Parathyroid adenoma (tissue), 2 donors: ENCODE data around the gene DNASE1L1.

Experiments used
- H2AFZ ChIP-seq: fragments of 300-600 bp; sonication (generic); one replicate; pipeline ENCODE4 v1.7.0; 2017; ENCODE audit warnings: antibody characterized with exemption, mild to moderate bottlenecking
- H3K27ac ChIP-seq: fragments of 300-600 bp; sonication (generic); one replicate; pipeline ENCODE4 v1.7.0; 2017
- H3K27me3 ChIP-seq: fragments of 300-600 bp; sonication (generic); one replicate; pipeline ENCODE4 v1.7.0; 2017; ENCODE audit warnings: low read length; ENCODE audit not compliant: control insufficient read depth, insufficient read depth
- H3K36me3 ChIP-seq: fragments of 300-600 bp; sonication (generic); one replicate; pipeline ENCODE4 v1.7.0; 2017; ENCODE audit warnings: low read length; ENCODE audit not compliant: control insufficient read depth, insufficient read depth
- H3K4me1 ChIP-seq: fragments of 300-600 bp; sonication (generic); one replicate; pipeline ENCODE4 v1.7.0; 2017; ENCODE audit warnings: control low read depth
- H3K4me2 ChIP-seq: fragments of 300-600 bp; sonication (generic); one replicate; pipeline ENCODE4 v1.7.0; 2017; ENCODE audit warnings: low read length
- H3K4me3 ChIP-seq: fragments of 300-600 bp; sonication (generic); one replicate; pipeline ENCODE4 v1.7.0; 2017; ENCODE audit warnings: low read depth, low read length
- H3K79me2 ChIP-seq: fragments of 300-600 bp; sonication (generic); one replicate; pipeline ENCODE4 v1.7.0; 2017; ENCODE audit warnings: control low read depth
- H3K9ac ChIP-seq: fragments of 300-600 bp; sonication (generic); one replicate; pipeline ENCODE4 v1.7.0; 2017; ENCODE audit warnings: mild to moderate bottlenecking
- H3K9me3 ChIP-seq: fragments of 300-600 bp; sonication (generic); one replicate; pipeline ENCODE4 v1.7.0; 2017; ENCODE audit warnings: low read length; ENCODE audit not compliant: control insufficient read depth
- TF ChIP-seq, protein P1 (sequence below): fragments of 300-600 bp; sonication (generic); IDR thresholded peaks from one replicate; pipeline ENCODE4 v1.7.0; 2017; ENCODE audit warnings: antibody characterized with exemption, mild to moderate bottlenecking
- donor health status: primary hyperparathyroidism.

DNASE1L1 gene

DNA sequence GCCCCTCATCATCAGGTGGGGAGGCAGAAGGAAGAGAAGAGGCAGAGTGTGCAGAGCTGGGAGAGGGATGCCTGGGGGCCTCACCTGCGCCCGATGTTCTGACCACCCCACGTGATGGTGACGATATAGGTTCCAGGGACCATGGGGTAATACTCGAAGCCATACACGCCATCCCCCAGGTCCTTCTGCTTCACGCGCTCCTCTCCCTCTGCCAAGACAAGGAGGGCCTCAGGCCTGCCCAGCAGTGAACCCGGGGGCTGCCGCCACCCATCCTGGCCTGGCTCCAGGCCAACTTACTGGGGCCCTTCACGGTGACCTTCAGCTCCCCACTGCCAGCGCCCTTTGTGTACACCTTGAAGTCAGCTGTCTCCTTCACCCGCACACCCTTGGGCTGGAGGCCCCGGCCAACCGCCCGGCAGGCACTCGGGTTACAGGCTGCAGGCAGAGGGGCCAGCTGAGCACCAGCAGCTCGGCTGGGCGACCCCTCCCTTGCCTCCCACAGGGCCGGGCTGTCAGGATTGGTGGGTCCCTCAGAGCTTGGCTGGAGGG lies 43.9 kb downstream of the DNASE1L1 start:
- TF ChIP-seq, protein P1, sequence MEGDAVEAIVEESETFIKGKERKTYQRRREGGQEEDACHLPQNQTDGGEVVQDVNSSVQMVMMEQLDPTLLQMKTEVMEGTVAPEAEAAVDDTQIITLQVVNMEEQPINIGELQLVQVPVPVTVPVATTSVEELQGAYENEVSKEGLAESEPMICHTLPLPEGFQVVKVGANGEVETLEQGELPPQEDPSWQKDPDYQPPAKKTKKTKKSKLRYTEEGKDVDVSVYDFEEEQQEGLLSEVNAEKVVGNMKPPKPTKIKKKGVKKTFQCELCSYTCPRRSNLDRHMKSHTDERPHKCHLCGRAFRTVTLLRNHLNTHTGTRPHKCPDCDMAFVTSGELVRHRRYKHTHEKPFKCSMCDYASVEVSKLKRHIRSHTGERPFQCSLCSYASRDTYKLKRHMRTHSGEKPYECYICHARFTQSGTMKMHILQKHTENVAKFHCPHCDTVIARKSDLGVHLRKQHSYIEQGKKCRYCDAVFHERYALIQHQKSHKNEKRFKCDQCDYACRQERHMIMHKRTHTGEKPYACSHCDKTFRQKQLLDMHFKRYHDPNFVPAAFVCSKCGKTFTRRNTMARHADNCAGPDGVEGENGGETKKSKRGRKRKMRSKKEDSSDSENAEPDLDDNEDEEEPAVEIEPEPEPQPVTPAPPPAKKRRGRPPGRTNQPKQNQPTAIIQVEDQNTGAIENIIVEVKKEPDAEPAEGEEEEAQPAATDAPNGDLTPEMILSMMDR = no peak
- Histone ChIP-seq H2AFZ (no peak overlapping the region), H3K9ac (no peak overlapping the region), H3K4me3 (no peak overlapping the region), H3K79me2 (no peaks in the 10 kb centered on the region), H3K27ac (no peak overlapping the region), H3K4me1 (no peaks in the 10 kb centered on the region), H3K9me3 (no peaks in the 10 kb centered on the region), H3K36me3 (no peaks in the 10 kb centered on the region), H3K27me3 (no peaks in the 10 kb centered on the region), H3K4me2 (no peak overlapping the region)

DNA sequence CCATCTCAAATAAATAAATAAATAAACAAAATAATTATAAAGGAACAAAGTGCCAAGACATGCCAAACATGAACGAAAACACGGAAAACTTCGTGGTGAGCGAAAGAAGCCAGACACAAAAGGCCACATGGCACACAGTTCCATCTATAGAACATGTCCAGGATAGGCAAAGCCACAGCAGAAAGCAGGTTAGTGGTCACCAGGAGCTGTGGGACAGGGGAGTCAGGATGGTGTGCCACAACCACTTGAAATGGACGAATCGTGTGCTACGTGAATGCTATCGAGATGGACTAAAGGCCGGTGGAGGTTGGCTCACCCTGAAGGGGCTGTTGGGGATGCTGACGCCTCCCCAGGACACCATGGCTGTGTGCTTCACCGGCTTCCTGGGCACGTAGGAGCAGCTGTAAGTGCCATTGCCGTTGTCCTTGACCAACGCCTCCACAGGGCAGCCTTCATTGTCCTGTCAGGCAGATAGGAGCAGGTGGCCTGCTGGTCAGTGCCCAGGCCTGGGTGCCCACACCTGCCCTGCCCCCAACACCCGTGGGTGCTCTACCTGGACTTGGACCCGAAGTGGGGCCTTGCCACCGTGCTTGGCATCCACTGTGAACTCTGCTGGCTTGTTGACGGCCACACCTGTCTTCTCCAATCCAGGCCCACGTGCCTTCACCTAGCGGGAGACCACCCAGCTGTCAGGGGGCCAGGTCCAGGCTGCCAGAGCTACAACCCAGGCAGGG lies 45.2 kb downstream of the DNASE1L1 start:
- no peak overlapping the region for H3K9ac ChIP-seq
- H3K4me1 ChIP-seq = no peaks in the 10 kb centered on the region
- H3K27me3 ChIP-seq = no peaks in the 10 kb centered on the region
- no peak overlapping the region for H3K4me3 ChIP-seq
- H3K4me2 ChIP-seq = no peak overlapping the region
- H3K9me3 ChIP-seq = no peaks in the 10 kb centered on the region
- H3K36me3 ChIP-seq = no peaks in the 10 kb centered on the region
- H2AFZ ChIP-seq = no peak overlapping the region
- no peak overlapping the region for H3K27ac ChIP-seq
- TF ChIP-seq, protein P1 = no peak
- no peaks in the 10 kb centered on the region for H3K79me2 ChIP-seq

DNA sequence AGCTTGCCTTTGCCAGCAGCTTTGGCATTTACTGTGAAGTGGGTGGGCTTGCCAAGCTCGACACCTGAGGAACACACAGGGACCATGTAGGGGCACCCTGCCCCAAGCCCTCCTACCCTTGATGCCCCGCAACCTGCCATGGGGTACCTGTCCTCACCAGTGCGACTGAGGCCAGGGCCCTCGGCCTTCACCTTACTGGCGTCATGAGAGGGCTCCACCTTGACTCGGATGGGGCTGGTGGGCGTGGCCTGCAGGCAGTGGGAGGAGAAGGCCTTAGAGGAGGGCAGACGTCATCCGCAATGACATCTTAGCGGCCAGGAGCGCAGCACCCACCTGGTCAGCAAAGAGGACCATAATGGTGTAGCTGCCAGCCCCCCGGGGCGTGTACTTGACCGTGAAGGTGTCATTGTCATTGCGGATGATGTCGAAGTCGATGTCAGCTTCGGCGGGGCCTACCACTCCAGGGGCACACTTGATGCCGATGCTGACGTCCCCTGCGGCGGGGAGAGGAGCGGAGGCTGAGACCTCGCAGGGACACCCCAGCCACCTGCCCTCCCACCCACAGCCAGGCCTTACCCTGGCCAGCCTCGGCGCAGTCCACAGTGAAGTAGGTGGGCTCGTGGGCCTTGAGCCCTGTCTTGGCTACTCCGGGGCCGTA lies 46.8 kb downstream of the DNASE1L1 start:
- Histone ChIP-seq H3K79me2 (no peaks in the 10 kb centered on the region), H3K4me1 (no peaks in the 10 kb centered on the region), H3K36me3 (no peaks in the 10 kb centered on the region)

DNA sequence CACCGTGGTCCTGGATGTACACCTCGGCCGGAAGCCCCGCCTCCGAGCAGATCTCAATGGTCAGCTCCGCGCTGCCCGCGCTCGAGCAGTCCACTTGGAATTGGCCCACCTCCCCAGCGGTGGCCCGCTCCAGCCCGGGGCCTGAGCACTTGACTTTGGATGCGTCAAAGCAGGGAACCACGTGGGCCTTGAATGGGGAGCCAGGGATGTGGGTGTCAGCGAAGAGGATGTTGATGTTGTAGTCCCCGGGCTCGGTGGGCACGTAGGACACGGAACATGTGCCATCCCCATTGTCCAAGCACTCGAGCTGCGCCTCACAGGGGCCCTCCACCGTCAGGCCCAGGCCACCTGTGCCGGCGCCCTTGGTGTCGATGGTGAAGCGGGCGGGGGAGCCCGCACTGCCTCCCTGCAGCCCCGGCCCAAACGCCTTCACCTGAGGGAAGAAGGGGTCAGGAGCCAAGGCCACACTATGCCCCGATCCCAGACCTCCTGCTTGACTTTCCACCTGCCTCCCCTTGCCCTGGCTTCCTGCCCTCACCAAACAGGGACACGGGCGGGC lies 48.8 kb downstream of the DNASE1L1 start:
- H3K27ac ChIP-seq = no peak overlapping the region
- no peak overlapping the region for H2AFZ ChIP-seq
- H3K9me3 ChIP-seq = no peaks in the 10 kb centered on the region
- no peaks in the 10 kb centered on the region for H3K4me1 ChIP-seq
- H3K4me2 ChIP-seq = no peak overlapping the region
- TF ChIP-seq, protein P1 = no peak
- H3K79me2 ChIP-seq = no peaks in the 10 kb centered on the region
- no peak overlapping the region for H3K9ac ChIP-seq
- H3K27me3 ChIP-seq = no peaks in the 10 kb centered on the region
- no peaks in the 10 kb centered on the region for H3K36me3 ChIP-seq
- no peak overlapping the region for H3K4me3 ChIP-seq

More for the DNA sequence above, 46.8 kb downstream of the DNASE1L1 start:
- Histone ChIP-seq H3K9me3 (no peaks in the 10 kb centered on the region), H3K27ac (no peak overlapping the region), H2AFZ (no peak overlapping the region), H3K9ac (no peak overlapping the region), H3K4me2 (no peak overlapping the region), H3K4me3 (no peak overlapping the region), H3K27me3 (no peaks in the 10 kb centered on the region)
- TF ChIP-seq, protein P1 = no peak
